NT2/D1 (cell line): ENCODE measurements around the gene DMAC2L.
"Not testable (repeated sequence)": the region's sequence is repeated elsewhere in the genome, so short reads cannot be mapped to it uniquely, and the experiment has no call there.

ENCODE experiments used
- DNase-seq: peaks from one replicate; pipeline ENCODE4 v3.0.0-alpha.2; 2011; ENCODE audit warnings: low read depth, low spot score
- H3K27me3 ChIP-seq: 2 replicates; pipeline ENCODE4 v1.6.0; 2011; ENCODE audit warnings: mild to moderate bottlenecking; ENCODE audit not compliant: insufficient read length, insufficient read depth
- H3K36me3 ChIP-seq: 2 replicates; pipeline ENCODE4 v1.6.1; 2011; ENCODE audit warnings: mild to moderate bottlenecking, low read length, mixed read lengths; ENCODE audit not compliant: insufficient read depth, insufficient read length
- H3K4me1 ChIP-seq: 2 replicates; pipeline ENCODE4 v1.5.1; 2011; ENCODE audit not compliant: insufficient read depth, insufficient read length
- H3K4me3 ChIP-seq: 2 replicates; pipeline ENCODE4 v1.5.1; 2011; ENCODE audit warnings: low read depth; ENCODE audit not compliant: insufficient read length
- H3K9ac ChIP-seq: 2 replicates; pipeline ENCODE4 v1.6.0; 2011; ENCODE audit warnings: low read depth; ENCODE audit not compliant: insufficient read length
- H3K9me3 ChIP-seq: 2 replicates; pipeline ENCODE4 v1.5.1; 2011; ENCODE audit warnings: mild to moderate bottlenecking, low read length; ENCODE audit not compliant: insufficient read depth
- SUZ12 ChIP-seq: IDR thresholded peaks from 2 replicates; pipeline ENCODE4 v1.6.1; 2011; ENCODE audit not compliant: insufficient read length, insufficient read depth; ENCODE audit errors: extremely low read depth
- YY1 ChIP-seq: IDR thresholded peaks from 2 replicates; pipeline ENCODE4 v1.6.1; 2011; ENCODE audit not compliant: insufficient read length, insufficient read depth
- ZNF274 ChIP-seq: IDR thresholded peaks from 2 replicates; pipeline ENCODE4 v1.6.1; 2011; ENCODE audit warnings: mild to moderate bottlenecking, low read depth, low read length

DMAC2L gene

GRCh38 chr14:50345846-50346422, 33.8 kb downstream of the DMAC2L start:
- H3K4me3 ChIP-seq = no peak overlapping the region
- H3K9ac ChIP-seq = no peak overlapping the region
- H3K36me3 ChIP-seq = no peaks in the 10 kb centered on the region
- no peak for TF ChIP-seq SUZ12
- no peak for TF ChIP-seq ZNF274
- TF ChIP-seq YY1 = no peak
- no peak for DNase-seq
- H3K27me3 ChIP-seq = no peaks in the 10 kb centered on the region
- no peaks in the 10 kb centered on the region for H3K4me1 ChIP-seq
- no peaks in the 10 kb centered on the region for H3K9me3 ChIP-seq

GRCh38 chr14:50347521-50347920, 35.4 kb downstream of the DMAC2L start:
- Histone ChIP-seq H3K4me3 (no peak overlapping the region), H3K36me3 (no peaks in the 10 kb centered on the region), H3K27me3 (no peaks in the 10 kb centered on the region), H3K4me1 (no peaks in the 10 kb centered on the region), H3K9ac (no peak overlapping the region), H3K9me3 (no peaks in the 10 kb centered on the region)
- TF ChIP-seq YY1 (no peak), SUZ12 (no peak), ZNF274 (no peak)
- no peak for DNase-seq

GRCh38 chr14:50348933-50349332, 36.8 kb downstream of the DMAC2L start:
- Histone ChIP-seq H3K9ac (no peak overlapping the region), H3K27me3 (no peaks in the 10 kb centered on the region), H3K9me3 (no peaks in the 10 kb centered on the region), H3K4me1 (no peaks in the 10 kb centered on the region), H3K4me3 (no peak overlapping the region), H3K36me3 (no peaks in the 10 kb centered on the region)
- DNase-seq = no peak
- TF ChIP-seq ZNF274 = no peak
- TF ChIP-seq YY1 = no peak
- no peak for TF ChIP-seq SUZ12

GRCh38 chr14:50350975-50351374, 38.9 kb downstream of the DMAC2L start:
- no peak for DNase-seq
- Histone ChIP-seq H3K9ac (no peak overlapping the region), H3K4me3 (no peak overlapping the region), H3K27me3 (no peaks in the 10 kb centered on the region), H3K9me3 (no peaks in the 10 kb centered on the region), H3K36me3 (no peaks in the 10 kb centered on the region), H3K4me1 (no peaks in the 10 kb centered on the region)
- TF ChIP-seq ZNF274 (no peak), SUZ12 (no peak), YY1 (no peak)

- TF ChIP-seq ZNF274 (no peak), SUZ12 (no peak), YY1 (no peak)
- Histone ChIP-seq H3K27me3 (no peaks in the 10 kb centered on the region), H3K36me3 (no peaks in the 10 kb centered on the region), H3K9me3 (no peaks in the 10 kb centered on the region), H3K9ac (no peak overlapping the region), H3K4me3 (no peak overlapping the region), H3K4me1 (no peaks in the 10 kb centered on the region)
- DNase-seq = no peak
These were observed 40.5 kb downstream of the DMAC2L start for GRCh38 chr14:50352584-50352983.

- no peak for TF ChIP-seq SUZ12
- Histone ChIP-seq H3K4me1 (no peaks in the 10 kb centered on the region), H3K9ac (no peak overlapping the region), H3K27me3 (no peaks in the 10 kb centered on the region), H3K4me3 (no peak overlapping the region), H3K36me3 (no peaks in the 10 kb centered on the region), H3K9me3 (no peaks in the 10 kb centered on the region)
- no peak for DNase-seq
These were observed 41.0 kb downstream of the DMAC2L start for GRCh38 chr14:50353126-50353525.

- no peak for DNase-seq
- no peaks in the 10 kb centered on the region for H3K36me3 ChIP-seq
- no peak overlapping the region for H3K4me3 ChIP-seq
- H3K9ac ChIP-seq = no peak overlapping the region
- no peaks in the 10 kb centered on the region for H3K4me1 ChIP-seq
- TF ChIP-seq SUZ12 = no peak
- TF ChIP-seq ZNF274 = no peak
- no peak for TF ChIP-seq YY1
- no peaks in the 10 kb centered on the region for H3K9me3 ChIP-seq
- no peaks in the 10 kb centered on the region for H3K27me3 ChIP-seq
These were observed 42.4 kb downstream of the DMAC2L start for GRCh38 chr14:50354527-50354926.

GRCh38 chr14:50355692-50356091, 43.6 kb downstream of the DMAC2L start:
- TF ChIP-seq YY1 (no peak), ZNF274 (no peak), SUZ12 (no peak)
- no peaks in the 10 kb centered on the region for H3K9me3 ChIP-seq

GRCh38 chr14:50356283-50356682, 44.2 kb downstream of the DMAC2L start:
- H3K9me3 ChIP-seq, DNase-seq, H3K4me1 ChIP-seq, H3K27me3 ChIP-seq, H3K4me3 ChIP-seq, H3K9ac ChIP-seq, H3K36me3 ChIP-seq: not testable (repeated sequence)

More at GRCh38 chr14:50355692-50356091, 43.6 kb downstream of the DMAC2L start:
- DNase-seq = no peak
- H3K4me1 ChIP-seq = no peaks in the 10 kb centered on the region
- H3K4me3 ChIP-seq = no peak overlapping the region
- H3K27me3 ChIP-seq = no peaks in the 10 kb centered on the region
- no peak overlapping the region for H3K9ac ChIP-seq
- H3K36me3 ChIP-seq = no peaks in the 10 kb centered on the region
